ENCODE data around the gene DEFB115. TPM values are rescaled to one million over a fixed set of nuclear protein-coding genes. Genes with fewer than 3 reads are reported as not detected.

The DEFB115 gene
- total RNA-seq, result not detected

- Histone ChIP-seq H3K36me3 (no peaks in the 10 kb centered on the region), H3K27me3 (no peaks in the 10 kb centered on the region), H3K9me3 (no peaks in the 10 kb centered on the region), H3K27ac (replicated peaks in 1 of 4) (no peak within 1 kb of the TSS), H3K4me1 (no peaks in the 10 kb centered on the region), H3K4me3 (no peak within 1 kb of the TSS)
- intact Hi-C loops (cut with DNase I), result no loop called here
- no peak for TF ChIP-seq POLR2AphosphoS5 (IDR thresholded peaks at IDR 0.05)
- no peak for TF ChIP-seq POLR2A (IDR thresholded peaks at IDR 0.05; ENCODE audit: low read depth)
- no peak for TF ChIP-seq EP300 (IDR thresholded peaks at IDR 0.05)
- TF ChIP-seq CTCF (IDR thresholded peaks at IDR 0.05), result no peak
- no peak for DNase-seq (ENCODE audit: extremely low spot score)
- 50% methylated on average over 2 of the region's 2 CpGs for WGBS
Observed at GRCh38 chr20:31257364-31257763, at the start of gene DEFB115. DEFB115 (plus strand) TSS chr20:31257664; CDS start chr20:31257664, 0 bp downstream.

- intact Hi-C loops (cut with DNase I), result no loop called here
- Histone ChIP-seq H3K27me3 (no peaks in the 10 kb centered on the region), H3K36me3 (no peaks in the 10 kb centered on the region), H3K4me1 (no peaks in the 10 kb centered on the region), H3K4me3 (no peak overlapping the region), H3K9me3 (peaks cover 0 to 93% (median 74%) of the 10 kb centered on the region in 4 donors), H3K27ac (replicated peaks in 1 of 4) (no peak overlapping the region)
- WGBS, result 75% methylated on average over 10 of the region's 10 CpGs
- TF ChIP-seq EP300 (IDR thresholded peaks at IDR 0.05) (no peak), CTCF (IDR thresholded peaks at IDR 0.05) (no peak), POLR2AphosphoS5 (IDR thresholded peaks at IDR 0.05) (no peak), POLR2A (IDR thresholded peaks at IDR 0.05; ENCODE audit: low read depth) (no peak)
- DNase-seq (ENCODE audit: extremely low spot score), result no peak
Observed at GRCh38 chr20:31236953-31237352, 20.5 kb upstream of the DEFB115 start.

GRCh38 chr20:31237763-31238162, 19.7 kb upstream of the DEFB115 start:
- Histone ChIP-seq H3K4me1 (no peaks in the 10 kb centered on the region), H3K27me3 (no peaks in the 10 kb centered on the region), H3K27ac (replicated peaks in 1 of 4) (no peak overlapping the region), H3K9me3 (peaks cover 0 to 92% (median 77%) of the 10 kb centered on the region in 4 donors), H3K36me3 (no peaks in the 10 kb centered on the region), H3K4me3 (no peak overlapping the region)
- 71% methylated on average over 6 of the region's 6 CpGs for WGBS
- no peak for TF ChIP-seq CTCF (IDR thresholded peaks at IDR 0.05)
- TF ChIP-seq POLR2A (IDR thresholded peaks at IDR 0.05; ENCODE audit: low read depth), result no peak
- no peak for TF ChIP-seq EP300 (IDR thresholded peaks at IDR 0.05)
- no peak for TF ChIP-seq POLR2AphosphoS5 (IDR thresholded peaks at IDR 0.05)
- DNase-seq (ENCODE audit: extremely low spot score), result no peak
- intact Hi-C loops (cut with DNase I), result no loop called here

GRCh38 chr20:31239139-31239538, 18.3 kb upstream of the DEFB115 start:
- Histone ChIP-seq H3K4me1 (no peaks in the 10 kb centered on the region), H3K9me3 (peaks cover 0 to 90% (median 75%) of the 10 kb centered on the region in 4 donors), H3K4me3 (no peak overlapping the region), H3K27me3 (no peaks in the 10 kb centered on the region), H3K27ac (replicated peaks in 1 of 4) (no peak overlapping the region), H3K36me3 (no peaks in the 10 kb centered on the region)
- no peak for TF ChIP-seq POLR2A (IDR thresholded peaks at IDR 0.05; ENCODE audit: low read depth)
- TF ChIP-seq EP300 (IDR thresholded peaks at IDR 0.05), result no peak
- TF ChIP-seq POLR2AphosphoS5 (IDR thresholded peaks at IDR 0.05), result no peak
- TF ChIP-seq CTCF (IDR thresholded peaks at IDR 0.05), result no peak
- intact Hi-C loops (cut with DNase I), result no loop called here
- no peak for DNase-seq (ENCODE audit: extremely low spot score)
- 72% methylated on average over 8 of the region's 8 CpGs for WGBS

- H3K9me3 ChIP-seq, result no peaks in the 10 kb centered on the region
- no peaks in the 10 kb centered on the region for H3K27me3 ChIP-seq
- no peaks in the 10 kb centered on the region for H3K4me1 ChIP-seq
- intact Hi-C loops (cut with DNase I), result no loop called here
- no peak overlapping the region for H3K4me3 ChIP-seq
- H3K36me3 ChIP-seq, result no peaks in the 10 kb centered on the region
- TF ChIP-seq POLR2AphosphoS5 (IDR thresholded peaks at IDR 0.05), result no peak
- no peak for TF ChIP-seq CTCF (IDR thresholded peaks at IDR 0.05)
- no peak for TF ChIP-seq POLR2A (IDR thresholded peaks at IDR 0.05; ENCODE audit: low read depth)
- no peak for TF ChIP-seq EP300 (IDR thresholded peaks at IDR 0.05)
- WGBS, result 51% methylated on average over 3 of the region's 3 CpGs
- no peak overlapping the region for H3K27ac ChIP-seq (replicated peaks in 1 of 4)
- DNase-seq (ENCODE audit: extremely low spot score), result no peak
Observed at GRCh38 chr20:31256959-31257358, 505 bp upstream of the DEFB115 start.

Data from esophagus muscularis mucosa (tissue), 4 donors.